IMR-90 (cell line): ENCODE results near the gene PCDHGC4. TPM values are rescaled to one million over a fixed set of nuclear protein-coding genes. Genes with fewer than 3 reads are reported as not detected.
A peak's percentile ranks its signal among the peaks of the same experiment; 100 is the strongest.

Source experiments
- ATAC-seq: fragments of 200-7000 bp; cut with Tn5 transposase; 2 replicates; pipeline ENCODE4 v1.9.1; 2020; ENCODE audit warnings: low read depth, mild to moderate bottlenecking, moderate library complexity
- BruUV-seq: library from RNA; stranded (reverse); fragments of 400-500 nt; replicated peaks from 2 replicates; lab custom pipeline; 2021; lab: Mats Ljungman, UMichigan
- CTCF ChIA-PET: fragments of 300-600 bp; formaldehyde crosslinking; extraction: SDS; loops from one replicate; lab custom pipeline; 2021; ENCODE audit warnings: antibody characterized with exemption; lab: Yijun Ruan, JAX
- POLR2A ChIA-PET: fragments of 300-600 bp; sonication (Branson Sonifier 250); formaldehyde crosslinking; loops from one replicate; lab custom pipeline; 2022; ENCODE audit warnings: antibody characterized with exemption; ENCODE audit not compliant: unreplicated experiment; lab: Charles Lee
- DNase-seq: peaks from one replicate; pipeline ENCODE4 v3.0.0; 2013
- H2AFZ ChIP-seq: replicated peaks from 2 replicates; pipeline ENCODE3; 2013; ENCODE audit warnings: low read length, mild to moderate bottlenecking; ENCODE audit not compliant: poor library complexity
- H2AK5ac ChIP-seq: 2 replicates; pipeline ENCODE4 v1.6.1; 2013; ENCODE audit warnings: low read depth, low read length, inconsistent platforms
- H2AK9ac ChIP-seq: replicated peaks from 2 replicates; pipeline ENCODE3; 2013; ENCODE audit warnings: mild to moderate bottlenecking, low read depth, low read length, moderate library complexity; ENCODE audit not compliant: poor library complexity
- H2BK120ac ChIP-seq: 2 replicates; pipeline ENCODE4 v1.6.1; 2013; ENCODE audit warnings: low read depth, low read length, inconsistent platforms
- H2BK15ac ChIP-seq: 3 replicates; pipeline ENCODE4 v1.6.1; 2013; ENCODE audit warnings: low read depth, low read length, inconsistent platforms
- H2BK20ac ChIP-seq: 2 replicates; pipeline ENCODE4 v1.6.1; 2013; ENCODE audit warnings: low read depth, mild to moderate bottlenecking, inconsistent platforms, low read length, moderate library complexity
- H2BK5ac ChIP-seq: 2 replicates; pipeline ENCODE4 v1.6.1; 2013; ENCODE audit warnings: mild to moderate bottlenecking, low read depth, low read length, inconsistent platforms; ENCODE audit not compliant: poor library complexity, severe bottlenecking
- H3K14ac ChIP-seq: replicated peaks from 2 replicates; pipeline ENCODE4 v1.6.1; 2013; ENCODE audit warnings: low read depth, low read length, inconsistent platforms
- H3K18ac ChIP-seq: 2 replicates; pipeline ENCODE4 v1.6.1; 2013; ENCODE audit warnings: low read depth, low read length, control low read depth
- H3K23ac ChIP-seq: 2 replicates; pipeline ENCODE4 v1.6.1; 2013; ENCODE audit warnings: low read depth, low read length, inconsistent platforms
- H3K27ac ChIP-seq: 2 replicates; pipeline ENCODE4 v1.5.1; 2013; ENCODE audit warnings: mild to moderate bottlenecking, control low read depth, low read length; ENCODE audit not compliant: insufficient read depth
- H3K27me3 ChIP-seq: 2 replicates; pipeline ENCODE4 v1.6.1; 2013; ENCODE audit warnings: low read length; ENCODE audit not compliant: control insufficient read depth, insufficient read depth
- H3K36me3 ChIP-seq: 2 replicates; pipeline ENCODE4 v1.6.1; 2013; ENCODE audit warnings: low read length, mixed read lengths; ENCODE audit not compliant: control insufficient read depth, insufficient read depth
- H3K4ac ChIP-seq: 2 replicates; pipeline ENCODE4 v1.6.1; 2013; ENCODE audit warnings: low read depth, low read length, inconsistent platforms
- H3K4me1 ChIP-seq: 2 replicates; pipeline ENCODE4 v1.6.1; 2013; ENCODE audit warnings: low read length, mixed read lengths; ENCODE audit not compliant: control insufficient read depth, insufficient read depth
- H3K4me2 ChIP-seq: 2 replicates; pipeline ENCODE4 v1.6.1; 2013; ENCODE audit warnings: low read depth, mild to moderate bottlenecking, control low read depth, low read length, moderate library complexity
- H3K4me3 ChIP-seq: 2 replicates; pipeline ENCODE4 v1.5.1; 2013; ENCODE audit warnings: low read depth, mild to moderate bottlenecking, control low read depth, low read length, moderate library complexity; ENCODE audit not compliant: insufficient read depth
- H3K56ac ChIP-seq: 2 replicates; pipeline ENCODE4 v1.6.1; 2013; ENCODE audit warnings: low read length, inconsistent platforms; ENCODE audit not compliant: insufficient read depth; ENCODE audit errors: extremely low read depth
- H3K79me1 ChIP-seq, 2 experiments: 2 replicates each; pipeline ENCODE4 v1.6.1; 2013; ENCODE audit warnings: low read length in 2 of 2, inconsistent platforms in 1 of 2, low read depth in 1 of 2
- H3K9ac ChIP-seq: 2 replicates; pipeline ENCODE4 v1.6.1; 2013; ENCODE audit warnings: low read depth, low read length, control low read depth
- H3K9me1 ChIP-seq: 2 replicates; pipeline ENCODE4 v1.6.1; 2013; ENCODE audit warnings: low read length, inconsistent platforms; ENCODE audit not compliant: insufficient read depth
- H3K9me3 ChIP-seq: 2 replicates; pipeline ENCODE4 v1.6.1; 2013; ENCODE audit warnings: low read length; ENCODE audit not compliant: control insufficient read depth, insufficient read depth
- H4K20me1 ChIP-seq: 2 replicates; pipeline ENCODE4 v1.6.1; 2013; ENCODE audit warnings: low read length, inconsistent platforms; ENCODE audit not compliant: insufficient read depth
- H4K5ac ChIP-seq: 2 replicates; pipeline ENCODE4 v1.6.1; 2013; ENCODE audit warnings: mild to moderate bottlenecking, low read depth, low read length, control low read depth
- H4K8ac ChIP-seq, 2 experiments: 2 replicates each; pipeline ENCODE4 v1.6.1; 2013; ENCODE audit warnings: low read depth in 2 of 2, low read length in 2 of 2, control low read depth in 1 of 2, inconsistent platforms in 1 of 2
- H4K91ac ChIP-seq: 2 replicates; pipeline ENCODE4 v1.6.1; 2013; ENCODE audit warnings: low read depth, low read length, inconsistent platforms; ENCODE audit not compliant: insufficient read depth
- BHLHE40 ChIP-seq: fragments of 150-350 bp; IDR thresholded peaks from 2 replicates; pipeline ENCODE4 v1.6.1; 2016; ENCODE audit warnings: mild to moderate bottlenecking, low read depth, low read length
- CEBPB ChIP-seq: IDR thresholded peaks from 2 replicates; pipeline ENCODE4 v1.6.1; 2012; ENCODE audit warnings: low read depth, low read length, improper control_type of control experiment
- CHD1 ChIP-seq: IDR thresholded peaks from 2 replicates; pipeline ENCODE4 v1.6.1; 2012; ENCODE audit warnings: low read depth, low read length, improper control_type of control experiment
- MAZ ChIP-seq: IDR thresholded peaks from 2 replicates; pipeline ENCODE4 v1.6.1; 2012; ENCODE audit warnings: low read depth, mild to moderate bottlenecking, low read length, improper control_type of control experiment, moderate library complexity, borderline replicate concordance
- MXI1 ChIP-seq: IDR thresholded peaks from 2 replicates; pipeline ENCODE4 v1.6.1; 2012; ENCODE audit warnings: low read depth, mild to moderate bottlenecking, low read length, moderate library complexity, borderline replicate concordance
- POLR2A ChIP-seq: IDR thresholded peaks from 2 replicates; pipeline ENCODE4 v1.6.1; 2012; ENCODE audit warnings: mild to moderate bottlenecking, low read depth, low read length
- RAD21 ChIP-seq: IDR thresholded peaks from 2 replicates; pipeline ENCODE4 v1.6.1; 2012; ENCODE audit warnings: low read length, improper control_type of control experiment
- RCOR1 ChIP-seq: IDR thresholded peaks from 2 replicates; pipeline ENCODE4 v1.6.1; 2012; ENCODE audit warnings: mild to moderate bottlenecking, low read length, improper control_type of control experiment; ENCODE audit not compliant: insufficient replicate concordance
- WGBS, 2 experiments: methylation state at CpG; one replicate each; pipeline versions ENCODE4 v1.1.5 to v1.1.7; 2013; ENCODE audit warnings: missing lambda C conversion rate in 2 of 2; ENCODE audit not compliant: insufficient read length in 1 of 2; ENCODE audit errors: extremely low coverage in 2 of 2; 5-methylcytosine and 5-hydroxymethylcytosine counted together
- dilution Hi-C: fragments of 300-500 bp; cut with HindIII; formaldehyde crosslinking; loops from one replicate; pipeline ENCODE4 v1.14.3; 2018; ENCODE audit warnings: low sequenced_read_pairs; ENCODE audit not compliant: unreplicated experiment
- in situ Hi-C: fragments of 300-500 bp; cut with MboI; formaldehyde crosslinking; loops from 3 replicates; pipeline ENCODE4 v1.14.3; 2019; ENCODE audit warnings: low sequenced_read_pairs, inconsistent platforms, mixed read lengths
- intact Hi-C: fragments of 100-400 bp; cut with micrococcal nuclease; formaldehyde crosslinking; loops from 2 replicates; pipeline ENCODE4 v1.10.0; 2022
- polyA plus RNA-seq, 3 experiments: library from polyadenylated mRNA; depleted of rRNA; stranded (reverse); fragments of >200 nt; gene quantifications; 2 replicates each; pipeline ENCODE4 v1.2.3, GENCODE V29; 2012; ENCODE audit warnings: low replicate concordance in 1 of 3
- total RNA-seq: library from RNA; depleted of rRNA; stranded (reverse); fragments of >200 nt; gene quantifications from 2 replicates; pipeline ENCODE4 v1.2.3, GENCODE V29; 2012
- TF ChIP-seq, protein P1 (sequence below): fragments of 150-350 bp; IDR thresholded peaks from 2 replicates; pipeline ENCODE4 v1.6.1; 2016; ENCODE audit warnings: low read depth, mild to moderate bottlenecking, low read length, moderate library complexity, borderline replicate concordance

The PCDHGC4 gene
- total and polyA plus RNA-seq, 2 of the 4 experiments (the other 2 are of a cell fraction): 0.65 to 1.6 TPM

DNA sequence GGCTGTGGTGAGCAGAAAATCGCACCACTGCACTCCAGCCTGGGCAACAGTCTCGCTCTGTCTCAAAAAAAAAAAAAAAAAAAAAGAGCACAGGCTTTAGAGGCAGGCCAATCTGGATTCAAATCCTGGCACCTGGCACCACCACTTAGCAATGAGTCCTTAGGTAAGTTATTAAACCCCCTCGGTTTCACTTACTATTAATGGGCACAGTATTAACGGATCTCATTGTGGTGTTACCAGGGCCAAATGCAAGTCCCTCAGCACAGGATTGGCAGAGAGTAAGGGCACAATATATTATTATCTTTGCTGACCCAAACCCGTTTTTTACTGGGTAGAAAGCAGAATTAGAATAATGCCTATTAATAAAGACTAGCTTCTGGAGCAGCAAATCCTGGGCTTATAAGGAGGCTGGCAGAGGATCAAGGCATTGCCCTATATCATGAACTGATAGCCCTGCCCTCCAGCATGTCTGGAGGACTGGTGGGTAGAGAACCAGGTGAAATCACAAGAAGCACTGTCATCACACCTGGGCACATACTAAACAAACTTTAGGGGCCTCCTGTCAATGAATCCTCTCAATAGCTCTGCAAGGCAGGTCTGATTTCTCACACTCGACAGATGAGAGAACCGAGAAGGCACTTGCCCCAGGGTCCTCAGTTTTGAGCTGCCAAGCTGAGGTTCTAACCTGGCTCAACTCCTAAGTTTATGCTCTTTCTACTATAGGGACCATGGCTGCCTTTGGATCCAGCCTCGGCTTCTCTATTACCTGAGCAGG is 21.7 kb downstream of the PCDHGC4 start (continued):
- TF ChIP-seq MXI1: no peak

DNA sequence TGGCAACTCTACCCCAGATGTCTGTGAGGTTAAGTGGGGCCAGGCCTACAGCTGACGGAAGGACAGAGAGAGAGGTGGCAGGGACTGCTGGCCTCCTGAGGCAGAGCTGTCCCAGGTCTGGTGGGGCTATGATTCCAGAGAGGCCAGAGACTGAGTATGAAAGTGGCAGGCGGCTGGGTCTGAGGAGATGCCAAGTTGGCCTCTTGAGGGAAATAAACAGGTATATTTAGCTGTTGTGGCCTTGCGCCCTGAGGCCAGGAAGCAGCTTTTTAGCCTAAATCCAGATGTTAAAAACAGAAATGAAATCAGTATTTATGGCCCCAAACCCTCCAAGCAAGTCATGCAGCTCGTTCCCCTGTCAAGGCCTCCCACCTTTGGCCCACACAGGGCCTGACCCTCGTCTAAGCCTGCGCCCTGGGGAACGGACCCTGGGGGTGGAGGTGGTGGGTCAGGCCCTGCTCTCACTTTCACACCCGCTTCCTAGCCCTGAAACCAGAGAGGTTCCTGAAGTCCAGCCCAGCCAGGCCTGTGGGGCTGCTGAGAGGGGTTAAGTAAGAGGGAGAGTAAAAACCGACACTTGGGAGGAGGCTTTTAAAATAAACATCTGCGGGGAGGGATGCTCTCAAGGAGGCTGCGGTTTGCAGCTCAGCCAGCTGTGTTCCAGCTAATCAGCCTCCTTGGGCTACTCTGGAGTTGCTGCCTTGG is 22.7 kb downstream of the PCDHGC4 start:
- Histone ChIP-seq H3K18ac (peak overlapping the region; percentile 2; the same call in 1 of the 2 replicates), H4K5ac (no peak overlapping the region; the same call in 1 of the 2 replicates), H2BK5ac (peak overlapping the region; percentile 10), H3K4ac (peak overlapping the region; percentile 83), H3K36me3 (peaks cover 42% of the 10 kb centered on the region), H4K8ac (peak overlapping the region in 1 of 2 experiments; percentile 29; a peak in 2 of 4 replicates), H3K4me1 (peaks cover 27% of the 10 kb centered on the region), H3K79me1 (peaks cover 11 to 34% of the 10 kb centered on the region in 2 experiments), H4K20me1 (peaks cover 20% of the 10 kb centered on the region), H3K4me2 (peak overlapping the region; percentile 15; the same call in 1 of the 2 replicates), H3K9me3 (no peaks in the 10 kb centered on the region), H2AK9ac (peak overlapping the region; percentile 13), H2AK5ac (peak overlapping the region; percentile 90), H3K9me1 (peaks cover 15% of the 10 kb centered on the region; the same call in 1 of the 2 replicates), H3K27ac (peak overlapping the region; percentile 96), H3K23ac (no peak overlapping the region; the same call in 1 of the 2 replicates), H3K27me3 (no peaks in the 10 kb centered on the region), H2BK20ac (0 out of 2 replicates have a peak overlapping the region, but pooled peaks have one; percentile 17), H3K14ac (0 out of 2 replicates have a peak overlapping the region, but pooled peaks have one; percentile 28), H4K91ac (peak overlapping the region; percentile 58; the same call in 1 of the 2 replicates), H2BK120ac (peak overlapping the region; percentile 58; the same call in 1 of the 2 replicates), H2AFZ (peak overlapping the region; percentile 6), H3K56ac (no peak overlapping the region), H2BK15ac (peak overlapping the region; percentile 2; the same call in 1 of the 3 replicates), H3K4me3 (no peak overlapping the region), H3K9ac (no peak overlapping the region)
- POLR2A ChIA-PET: interaction anchor here (0.6 kb wide), 1 partner anchor 10 kb away, joined by 3 read pairs; no protein-coding TSS in a partner anchor
- intact Hi-C loops (loop anchor here (2.0 kb wide), 1 partner anchor 19 kb away; the partner anchor contains the start of gene PCDHGC5), in situ Hi-C loops (no loop called here), dilution Hi-C loops (no loop called here)
- peak; percentile 19; the same call in 1 of the 2 replicates for TF ChIP-seq RAD21
- peak; percentile 89 for TF ChIP-seq BHLHE40
- TF ChIP-seq CEBPB: peak; percentile 61
- no peak for TF ChIP-seq MXI1
- peak; percentile 81 for TF ChIP-seq MAZ
- no peak for TF ChIP-seq POLR2A
- peak; percentile 98 for TF ChIP-seq RCOR1
- TF ChIP-seq, protein P1, sequence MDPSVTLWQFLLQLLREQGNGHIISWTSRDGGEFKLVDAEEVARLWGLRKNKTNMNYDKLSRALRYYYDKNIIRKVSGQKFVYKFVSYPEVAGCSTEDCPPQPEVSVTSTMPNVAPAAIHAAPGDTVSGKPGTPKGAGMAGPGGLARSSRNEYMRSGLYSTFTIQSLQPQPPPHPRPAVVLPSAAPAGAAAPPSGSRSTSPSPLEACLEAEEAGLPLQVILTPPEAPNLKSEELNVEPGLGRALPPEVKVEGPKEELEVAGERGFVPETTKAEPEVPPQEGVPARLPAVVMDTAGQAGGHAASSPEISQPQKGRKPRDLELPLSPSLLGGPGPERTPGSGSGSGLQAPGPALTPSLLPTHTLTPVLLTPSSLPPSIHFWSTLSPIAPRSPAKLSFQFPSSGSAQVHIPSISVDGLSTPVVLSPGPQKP: no peak
- TF ChIP-seq CHD1: no peak
- no TSS peak for BruUV-seq
- 50% methylated on average over 1 of the region's 11 CpGs; no CpG with 5 or more reads in 1 of the 2 experiments for WGBS, 2 experiments
- CTCF ChIA-PET: interaction anchor here (0.6 to 1.9 kb wide), 3 partner anchors 17 to 395 kb away, joined by 3 to 10 read pairs (median 7); no protein-coding TSS in a partner anchor
- DNase-seq (peak; percentile 94), ATAC-seq (peak; percentile 71)
